ENCODE data around the gene ATAD3C. TPM values are rescaled to one million over a fixed set of nuclear protein-coding genes. Genes with fewer than 3 reads are reported as not detected.
"Not testable (repeated sequence)": the region's sequence is repeated elsewhere in the genome, so short reads cannot be mapped to it uniquely, and the experiment has no call there.

The ATAD3C gene
- total and polyA plus RNA-seq, 2 experiments from 2014 or later: 0.51 TPM; not detected in 1

DNA sequence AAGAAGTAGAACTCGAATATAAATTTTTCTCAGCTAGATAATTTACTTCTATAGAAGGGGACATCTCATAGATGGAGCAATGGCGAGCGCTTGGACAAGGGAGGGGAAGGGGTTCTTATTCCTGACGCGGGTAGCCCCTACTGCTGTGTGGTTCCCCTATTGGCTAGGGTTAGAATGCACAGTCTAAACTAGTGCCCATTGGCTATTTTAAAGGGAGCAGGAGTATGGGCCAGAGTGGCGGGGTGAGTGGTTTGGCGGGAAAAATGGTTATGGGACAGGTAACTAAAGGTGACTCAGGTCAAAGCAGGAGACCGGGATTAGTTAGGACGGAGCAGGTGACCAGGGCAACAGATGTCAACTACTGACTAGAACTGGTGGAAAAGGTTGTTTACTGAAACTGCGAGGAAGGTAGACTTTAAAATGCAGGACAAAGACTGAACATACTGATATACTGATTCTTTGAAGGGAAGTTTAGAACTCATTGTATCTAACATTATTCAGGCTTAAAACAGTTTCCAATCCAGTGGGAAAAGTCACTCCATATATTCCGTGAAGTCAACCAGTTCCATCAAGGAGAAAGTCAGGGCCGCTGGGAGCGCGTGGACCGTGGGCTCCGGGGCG lies 61.5 kb downstream of the ATAD3C start:
- in situ Hi-C loops (cut with MboI): no loop called here

DNA sequence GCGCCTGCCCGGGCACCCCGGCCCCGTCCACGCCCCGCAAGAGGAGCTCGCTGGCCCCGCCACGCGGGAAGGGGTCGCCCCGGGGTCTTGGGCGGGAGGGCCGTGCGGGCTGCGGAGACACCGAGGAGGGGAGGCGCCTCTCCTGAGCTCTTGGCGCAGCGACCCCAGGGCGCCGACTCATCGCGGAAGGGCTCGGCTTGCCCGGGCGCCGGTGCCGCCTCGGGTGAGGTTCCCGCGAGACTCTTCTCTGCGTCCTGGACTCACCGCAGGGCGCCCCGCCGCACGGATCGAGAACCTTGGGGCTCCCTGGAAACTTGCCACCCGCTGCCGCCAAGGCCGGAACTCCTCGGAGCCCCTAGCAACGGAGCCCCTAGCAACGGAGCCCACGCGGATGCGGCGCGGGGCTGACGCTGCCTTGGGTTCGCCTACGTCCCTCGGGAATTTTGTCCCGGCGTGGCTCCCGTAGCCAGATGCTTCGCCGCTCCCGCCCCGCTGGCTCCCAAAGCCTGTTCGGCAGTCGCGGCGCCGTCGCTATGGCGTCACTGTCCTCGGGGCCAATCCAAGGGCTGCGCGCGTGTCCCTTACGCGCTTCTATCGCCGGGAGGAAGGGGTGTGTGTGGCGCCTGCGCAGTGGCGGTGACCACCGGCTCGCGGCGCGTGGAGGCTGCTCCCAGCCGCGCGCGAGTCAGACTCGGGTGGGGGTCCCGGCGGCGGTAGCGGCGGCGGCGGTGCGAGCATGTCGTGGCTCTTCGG lies 62.2 kb downstream of the ATAD3C start, which contains the start of gene ATAD3A:
TSS of gene ATAD3A (plus strand) at position 630 of the 753 bp plus-strand sequence. CDS start at position 737, 107 bp downstream.
- peak; percentile 99 for DNase-seq
- TF ChIP-seq EZH2 (IDR thresholded peaks at IDR 0.05; ENCODE audit: insufficient read depth, poor library complexity, severe bottlenecking): no peak
- no peaks in the 10 kb centered on the region for H3K36me3 ChIP-seq (ENCODE audit: low read depth)
- H3K9me2 ChIP-seq (ENCODE audit: insufficient read depth): no peaks in the 10 kb centered on the region
- no peaks in the 10 kb centered on the region for H3K9me3 ChIP-seq (ENCODE audit: low read depth)
- in situ Hi-C loops (cut with MboI): no loop called here
- no peaks in the 10 kb centered on the region for H3K4me1 ChIP-seq (ENCODE audit: insufficient read depth)
- no peaks in the 10 kb centered on the region for H3K27me3 ChIP-seq (replicated peaks; ENCODE audit: insufficient read depth)
- peaks cover 38% of the 10 kb centered on the region for H3K79me2 ChIP-seq (ENCODE audit: insufficient read depth)
- H3K4me2 ChIP-seq (ENCODE audit: unreplicated experiment): peak within 1 kb of the TSS; percentile 68
- peak within 1 kb of the TSS; percentile 97 for H3K9ac ChIP-seq
- peak within 1 kb of the TSS; percentile 84 for H3K4me3 ChIP-seq
- no peaks in the 10 kb centered on the region for H3F3A ChIP-seq (ENCODE audit: insufficient read depth)
- peak within 1 kb of the TSS; percentile 71 for H2AFZ ChIP-seq
- H4K20me1 ChIP-seq (ENCODE audit: insufficient read depth): no peaks in the 10 kb centered on the region
- 1% methylated on average over 74 to 91 of the region's 99 CpGs for WGBS, 2 experiments (ENCODE audit: low coverage in 1 of 2, low lambda C conversion rate in 2 of 2, missing lambda C conversion rate in 2 of 2)
- H3K27ac ChIP-seq: peak within 1 kb of the TSS; percentile 94

More for the DNA sequence above, 61.5 kb downstream of the ATAD3C start:
- H3K27ac ChIP-seq: peak overlapping the region; percentile 94
- H3K4me3 ChIP-seq: peak overlapping the region; percentile 84
- peaks cover 31% of the 10 kb centered on the region for H3K79me2 ChIP-seq (ENCODE audit: insufficient read depth)
- 9 to 12% methylated on average over 17 of the region's 17 CpGs for WGBS, 2 experiments (ENCODE audit: low coverage in 1 of 2, low lambda C conversion rate in 2 of 2, missing lambda C conversion rate in 2 of 2)
- no peaks in the 10 kb centered on the region for H3K36me3 ChIP-seq (ENCODE audit: low read depth)
- no peaks in the 10 kb centered on the region for H3K27me3 ChIP-seq (replicated peaks; ENCODE audit: insufficient read depth)
- H2AFZ ChIP-seq: peak overlapping the region; percentile 71
- TF ChIP-seq EZH2 (IDR thresholded peaks at IDR 0.05; ENCODE audit: insufficient read depth, poor library complexity, severe bottlenecking): no peak
- TF ChIP-seq EZH2phosphoT487 (IDR thresholded peaks at IDR 0.05; ENCODE audit: insufficient read depth, low read depth): no peak
- DNase-seq: peak; percentile 28
- no peaks in the 10 kb centered on the region for H3F3A ChIP-seq (ENCODE audit: insufficient read depth)
- no peaks in the 10 kb centered on the region for H3K4me1 ChIP-seq (ENCODE audit: insufficient read depth)
- no peaks in the 10 kb centered on the region for H3K9me2 ChIP-seq (ENCODE audit: insufficient read depth)
- H4K20me1 ChIP-seq (ENCODE audit: insufficient read depth): no peaks in the 10 kb centered on the region
- H3K9me3 ChIP-seq (ENCODE audit: low read depth): no peaks in the 10 kb centered on the region
- H3K4me2 ChIP-seq (ENCODE audit: unreplicated experiment): peak overlapping the region; percentile 66
- H3K9ac ChIP-seq: peak overlapping the region; percentile 97

DNA sequence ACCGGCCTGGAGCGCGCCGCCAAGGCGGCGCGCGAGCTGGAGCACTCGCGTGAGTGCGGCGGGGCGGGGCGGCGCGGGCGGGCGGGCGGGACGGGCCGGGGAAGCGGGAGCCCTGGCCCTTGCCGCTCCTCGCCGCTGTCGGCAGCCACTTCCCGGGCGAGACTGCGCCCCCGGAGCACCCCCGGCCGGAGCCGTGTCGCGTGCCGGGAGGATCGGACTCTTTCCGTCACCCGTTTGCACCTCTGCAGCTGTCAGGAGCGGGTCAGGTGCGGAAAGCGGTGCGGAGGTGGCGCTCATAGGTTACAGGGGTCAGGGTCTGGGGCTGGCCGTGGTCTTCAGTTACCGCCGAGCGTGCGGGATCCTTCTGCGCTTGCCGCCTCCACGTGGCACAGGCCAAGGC lies 62.9 kb downstream of the ATAD3C start:
- H3K79me2 ChIP-seq (ENCODE audit: insufficient read depth): peaks cover 41% of the 10 kb centered on the region
- H3K4me1 ChIP-seq (ENCODE audit: insufficient read depth); H3K9me2 ChIP-seq (ENCODE audit: insufficient read depth); H3K36me3 ChIP-seq (ENCODE audit: low read depth); H3F3A ChIP-seq (ENCODE audit: insufficient read depth); H4K20me1 ChIP-seq (ENCODE audit: insufficient read depth); in situ Hi-C loops (cut with MboI); H2AFZ ChIP-seq; H3K27me3 ChIP-seq (replicated peaks; ENCODE audit: insufficient read depth); H3K9me3 ChIP-seq (ENCODE audit: low read depth): not testable (repeated sequence)
- peak overlapping the region; percentile 94 for H3K27ac ChIP-seq
- H3K9ac ChIP-seq: peak overlapping the region; percentile 97
- H3K4me3 ChIP-seq: peak overlapping the region; percentile 84
- 1 to 2% methylated on average over 19 to 42 of the region's 52 CpGs for WGBS, 2 experiments (ENCODE audit: low coverage in 1 of 2, low lambda C conversion rate in 2 of 2, missing lambda C conversion rate in 2 of 2)
- peak; percentile 42 for DNase-seq
- H3K4me2 ChIP-seq (ENCODE audit: unreplicated experiment): peak overlapping the region; percentile 68

GRCh38 chr1:1513675-1514074 lies 64.2 kb downstream of the ATAD3C start:
- H3K36me3 ChIP-seq (ENCODE audit: low read depth); H3K4me1 ChIP-seq (ENCODE audit: insufficient read depth); in situ Hi-C loops (cut with MboI); H3K27ac ChIP-seq; H4K20me1 ChIP-seq (ENCODE audit: insufficient read depth); DNase-seq; H3F3A ChIP-seq (ENCODE audit: insufficient read depth); H3K27me3 ChIP-seq (replicated peaks; ENCODE audit: insufficient read depth); H3K9me2 ChIP-seq (ENCODE audit: insufficient read depth); H3K4me2 ChIP-seq (ENCODE audit: unreplicated experiment); H2AFZ ChIP-seq; H3K9me3 ChIP-seq (ENCODE audit: low read depth): not testable (repeated sequence)
- H3K9ac ChIP-seq: peak overlapping the region; percentile 97
- WGBS, 2 experiments (ENCODE audit: low coverage in 1 of 2, low lambda C conversion rate in 2 of 2, missing lambda C conversion rate in 2 of 2): 81 to 90% methylated on average over 15 to 18 of the region's 18 CpGs
- peak overlapping the region; percentile 40; the same call in 1 of the 2 replicates for H3K4me3 ChIP-seq
- peaks cover 41% of the 10 kb centered on the region for H3K79me2 ChIP-seq (ENCODE audit: insufficient read depth)

DNA sequence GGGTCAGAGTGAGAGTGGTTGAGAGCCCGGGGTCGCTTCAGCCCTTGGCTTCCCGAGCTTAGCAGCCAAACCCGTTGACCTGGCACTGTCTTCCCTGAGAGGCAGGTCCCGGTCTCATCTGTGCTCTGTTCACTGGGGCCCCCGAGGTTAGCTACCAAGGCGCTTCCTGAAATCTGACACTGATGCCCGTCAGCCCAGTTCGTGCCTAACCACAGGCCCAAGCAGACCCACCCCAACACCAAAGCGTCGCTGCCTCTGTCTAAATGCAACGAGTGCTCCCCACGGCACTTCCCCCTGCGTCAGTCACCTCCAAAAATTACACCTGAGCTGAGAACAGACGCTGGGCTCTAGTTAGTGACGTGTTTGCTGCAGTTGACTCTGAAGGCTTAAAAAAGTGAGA lies 64.9 kb downstream of the ATAD3C start:
- H3K27me3 ChIP-seq (replicated peaks; ENCODE audit: insufficient read depth); H3K9me2 ChIP-seq (ENCODE audit: insufficient read depth); DNase-seq; in situ Hi-C loops (cut with MboI); H3K9me3 ChIP-seq (ENCODE audit: low read depth); H2AFZ ChIP-seq; H3F3A ChIP-seq (ENCODE audit: insufficient read depth); H4K20me1 ChIP-seq (ENCODE audit: insufficient read depth); H3K4me3 ChIP-seq; H3K9ac ChIP-seq; H3K4me1 ChIP-seq (ENCODE audit: insufficient read depth); H3K36me3 ChIP-seq (ENCODE audit: low read depth); H3K27ac ChIP-seq; H3K4me2 ChIP-seq (ENCODE audit: unreplicated experiment): not testable (repeated sequence)
- H3K79me2 ChIP-seq (ENCODE audit: insufficient read depth): peaks cover 41% of the 10 kb centered on the region
- WGBS, 2 experiments (ENCODE audit: low coverage in 1 of 2, low lambda C conversion rate in 2 of 2, missing lambda C conversion rate in 2 of 2): 75 to 76% methylated on average over 14 to 16 of the region's 16 CpGs

DNA sequence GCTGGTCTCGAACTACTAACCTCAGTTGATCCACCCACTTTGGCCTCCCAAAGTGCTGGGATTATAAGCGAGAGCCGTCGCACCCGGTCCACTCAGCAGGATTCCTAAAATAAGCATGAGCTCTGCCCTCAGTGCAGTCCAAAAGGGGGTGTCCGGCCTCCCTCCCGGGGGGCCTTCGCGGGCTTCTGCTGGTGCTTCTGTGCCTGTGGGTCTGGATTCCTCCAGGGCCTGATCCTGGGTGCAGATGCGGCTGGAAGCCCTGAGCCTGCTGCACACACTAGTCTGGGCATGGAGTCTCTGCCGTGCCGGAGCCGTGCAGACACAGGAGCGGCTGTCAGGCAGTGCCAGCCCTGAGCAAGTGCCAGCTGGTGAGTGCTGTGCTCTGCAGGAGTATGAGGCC lies 67.4 kb downstream of the ATAD3C start:
- H3K79me2 ChIP-seq (ENCODE audit: insufficient read depth): peaks cover 53% of the 10 kb centered on the region
- H3K27me3 ChIP-seq (replicated peaks; ENCODE audit: insufficient read depth); H3K9ac ChIP-seq; H3K4me3 ChIP-seq; H4K20me1 ChIP-seq (ENCODE audit: insufficient read depth); H3K36me3 ChIP-seq (ENCODE audit: low read depth); H3K4me1 ChIP-seq (ENCODE audit: insufficient read depth); H3K27ac ChIP-seq; H3F3A ChIP-seq (ENCODE audit: insufficient read depth); in situ Hi-C loops (cut with MboI); H3K4me2 ChIP-seq (ENCODE audit: unreplicated experiment); H3K9me2 ChIP-seq (ENCODE audit: insufficient read depth); H3K9me3 ChIP-seq (ENCODE audit: low read depth); H2AFZ ChIP-seq; DNase-seq: not testable (repeated sequence)
- WGBS, 2 experiments (ENCODE audit: low coverage in 1 of 2, low lambda C conversion rate in 2 of 2, missing lambda C conversion rate in 2 of 2): 84 to 89% methylated on average over 13 to 14 of the region's 14 CpGs

Measured in GM23248 (cell line).